IPS-18c (cell line): Measurements from ENCODE around the gene RGS19.

ENCODE experiments used
- H3K4me3 ChIP-seq: 2 replicates; pipeline ENCODE4 v1.7.0; 2013; ENCODE audit warnings: low read depth, mild to moderate bottlenecking, low read length, moderate library complexity; ENCODE audit not compliant: insufficient read depth
- H3K9me3 ChIP-seq: one replicate; pipeline ENCODE4 v1.6.1; 2013; ENCODE audit warnings: mild to moderate bottlenecking, low read length, moderate library complexity; ENCODE audit not compliant: control insufficient read depth, insufficient read depth

Gene RGS19

GRCh38 chr20:64083378-64083803 is 4.1 kb upstream of the RGS19 start:
- Histone ChIP-seq H3K9me3 (peaks cover 2% of the 10 kb centered on the region), H3K4me3 (peak overlapping the region; percentile 56)

GRCh38 chr20:64082820-64083377 is 3.6 kb upstream of the RGS19 start:
- H3K9me3 ChIP-seq, result peaks cover 2% of the 10 kb centered on the region
- peak overlapping the region; percentile 56; the same call in 1 of the 2 replicates for H3K4me3 ChIP-seq

- no peak overlapping the region for H3K4me3 ChIP-seq
- H3K9me3 ChIP-seq, result no peaks in the 10 kb centered on the region
Measured at GRCh38 chr20:64082126-64082731, 2.9 kb upstream of the RGS19 start.

GRCh38 chr20:64081624-64081964 is 2.3 kb upstream of the RGS19 start:
- Histone ChIP-seq H3K4me3 (no peak overlapping the region), H3K9me3 (no peaks in the 10 kb centered on the region)

GRCh38 chr20:64080813-64081623 is 1.7 kb upstream of the RGS19 start:
- no peaks in the 10 kb centered on the region for H3K9me3 ChIP-seq
- H3K4me3 ChIP-seq, result peak overlapping the region; percentile 75; the same call in 1 of the 2 replicates

- Histone ChIP-seq H3K9me3 (no peaks in the 10 kb centered on the region), H3K4me3 (peak within 1 kb of the TSS; percentile 75)
Measured at GRCh38 chr20:64080013-64080812, 895 bp upstream of the RGS19 start, which contains the start of gene OPRL1. TSS of gene OPRL1 (plus strand) at chr20:64080082. CDS start at chr20:64092721, 12,639 bp downstream.

GRCh38 chr20:64078934-64079272 is 415 bp downstream of the RGS19 start:
- peak overlapping the region; percentile 68 for H3K4me3 ChIP-seq
- H3K9me3 ChIP-seq, result no peaks in the 10 kb centered on the region

GRCh38 chr20:64077876-64078551 is 1.3 kb downstream of the RGS19 start:
- no peaks in the 10 kb centered on the region for H3K9me3 ChIP-seq
- H3K4me3 ChIP-seq, result no peak overlapping the region; the same call in 1 of the 2 replicates

GRCh38 chr20:64077541-64077875 is 1.8 kb downstream of the RGS19 start:
- no peaks in the 10 kb centered on the region for H3K9me3 ChIP-seq
- no peak overlapping the region for H3K4me3 ChIP-seq

- no peaks in the 10 kb centered on the region for H3K9me3 ChIP-seq
- H3K4me3 ChIP-seq, result no peak overlapping the region
Measured at GRCh38 chr20:64077094-64077493, 2.2 kb downstream of the RGS19 start.

GRCh38 chr20:64076061-64076997 is 3.0 kb downstream of the RGS19 start:
- Histone ChIP-seq H3K9me3 (no peaks in the 10 kb centered on the region), H3K4me3 (no peak overlapping the region)

- H3K9me3 ChIP-seq, result no peaks in the 10 kb centered on the region
Measured at GRCh38 chr20:64075556-64075955, 3.8 kb downstream of the RGS19 start.

GRCh38 chr20:64074963-64075362 is 4.4 kb downstream of the RGS19 start:
- Histone ChIP-seq H3K4me3 (no peak overlapping the region), H3K9me3 (no peaks in the 10 kb centered on the region)

More at GRCh38 chr20:64075556-64075955, 3.8 kb downstream of the RGS19 start:
- no peak overlapping the region for H3K4me3 ChIP-seq

- Histone ChIP-seq H3K4me3 (no peak overlapping the region), H3K9me3 (no peaks in the 10 kb centered on the region)
Measured at GRCh38 chr20:64074184-64074789, 5.0 kb downstream of the RGS19 start.

- no peaks in the 10 kb centered on the region for H3K9me3 ChIP-seq
- H3K4me3 ChIP-seq, result no peak overlapping the region
Measured at GRCh38 chr20:64073476-64074183, 5.7 kb downstream of the RGS19 start.
